ENCODE data around the gene MAP4.

DNA sequence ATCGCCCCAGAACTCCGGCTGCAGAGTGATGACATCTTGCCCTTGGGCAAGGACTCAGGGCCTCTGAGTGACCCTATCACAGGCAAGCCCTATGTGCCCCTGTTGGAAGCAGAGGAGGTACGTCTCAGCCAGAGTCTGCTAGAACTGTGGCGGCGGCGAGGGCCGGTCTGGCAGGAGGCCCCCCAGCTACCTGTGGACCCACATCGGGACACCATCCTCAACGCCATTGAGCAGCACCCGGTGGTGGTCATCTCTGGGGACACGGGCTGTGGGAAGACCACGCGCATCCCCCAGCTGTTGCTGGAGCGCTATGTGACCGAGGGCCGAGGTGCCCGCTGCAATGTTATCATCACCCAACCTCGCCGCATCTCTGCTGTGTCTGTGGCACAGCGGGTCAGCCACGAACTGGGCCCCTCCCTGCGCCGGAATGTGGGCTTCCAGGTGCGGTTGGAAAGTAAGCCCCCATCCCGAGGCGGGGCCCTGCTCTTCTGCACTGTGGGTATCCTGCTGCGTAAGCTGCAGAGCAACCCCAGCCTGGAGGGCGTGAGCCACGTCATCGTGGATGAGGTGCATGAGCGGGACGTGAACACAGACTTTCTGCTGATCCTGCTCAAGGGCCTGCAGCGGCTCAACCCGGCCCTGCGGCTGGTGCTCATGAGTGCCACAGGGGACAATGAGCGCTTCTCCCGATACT lies 169.9 kb downstream of the MAP4 start:
- TF ChIP-seq, protein P1, sequence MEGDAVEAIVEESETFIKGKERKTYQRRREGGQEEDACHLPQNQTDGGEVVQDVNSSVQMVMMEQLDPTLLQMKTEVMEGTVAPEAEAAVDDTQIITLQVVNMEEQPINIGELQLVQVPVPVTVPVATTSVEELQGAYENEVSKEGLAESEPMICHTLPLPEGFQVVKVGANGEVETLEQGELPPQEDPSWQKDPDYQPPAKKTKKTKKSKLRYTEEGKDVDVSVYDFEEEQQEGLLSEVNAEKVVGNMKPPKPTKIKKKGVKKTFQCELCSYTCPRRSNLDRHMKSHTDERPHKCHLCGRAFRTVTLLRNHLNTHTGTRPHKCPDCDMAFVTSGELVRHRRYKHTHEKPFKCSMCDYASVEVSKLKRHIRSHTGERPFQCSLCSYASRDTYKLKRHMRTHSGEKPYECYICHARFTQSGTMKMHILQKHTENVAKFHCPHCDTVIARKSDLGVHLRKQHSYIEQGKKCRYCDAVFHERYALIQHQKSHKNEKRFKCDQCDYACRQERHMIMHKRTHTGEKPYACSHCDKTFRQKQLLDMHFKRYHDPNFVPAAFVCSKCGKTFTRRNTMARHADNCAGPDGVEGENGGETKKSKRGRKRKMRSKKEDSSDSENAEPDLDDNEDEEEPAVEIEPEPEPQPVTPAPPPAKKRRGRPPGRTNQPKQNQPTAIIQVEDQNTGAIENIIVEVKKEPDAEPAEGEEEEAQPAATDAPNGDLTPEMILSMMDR (IDR thresholded peaks at IDR 0.05), result no peak
- TF ChIP-seq POLR2AphosphoS5 (IDR thresholded peaks at IDR 0.05) (no peak), POLR2A (IDR thresholded peaks at IDR 0.05) (no peak)

Data from gastroesophageal sphincter (tissue), 3 donors.